Right cardiac atrium (tissue), 5 donors: ENCODE data around the gene ZNF543. TPM values are rescaled to one million over a fixed set of nuclear protein-coding genes. Genes with fewer than 3 reads are reported as not detected.
"Not testable (repeated sequence)": the region's sequence is repeated elsewhere in the genome, so short reads cannot be mapped to it uniquely, and the experiment has no call there.

Experiments used
- ATAC-seq, 2 donors: fragments of 200-7000 bp; cut with Tn5 transposase; one replicate each; pipeline versions ENCODE4 v1.8.0 to v1.9.1; 2020; ENCODE audit warnings: moderate library complexity in 2 of 2, mild to moderate bottlenecking in 1 of 2
- DNase-seq, 3 donors: peaks; one replicate each; pipeline ENCODE4 v3.0.0-alpha.2; 2020
- H3K27ac ChIP-seq: one replicate; pipeline ENCODE4 v1.5.1; 2013; ENCODE audit warnings: mild to moderate bottlenecking, low read length, control low read depth, moderate library complexity
- H3K27me3 ChIP-seq: one replicate; pipeline ENCODE4 v1.6.1; 2013; ENCODE audit not compliant: control insufficient read depth, insufficient read depth
- H3K4me1 ChIP-seq: one replicate; pipeline ENCODE4 v1.6.1; 2013; ENCODE audit warnings: low read length; ENCODE audit not compliant: control insufficient read depth, insufficient read depth
- H3K4me3 ChIP-seq: one replicate; pipeline ENCODE4 v1.5.1; 2013; ENCODE audit warnings: low read length, control low read depth
- H3K9me3 ChIP-seq: one replicate; pipeline ENCODE4 v1.6.1; 2013; ENCODE audit warnings: low read length; ENCODE audit not compliant: control insufficient read depth
- WGBS: extraction: QIAGEN DNeasy Blood & Tissue Kit; methylation state at CpG from one replicate; pipeline ENCODE4 v1.1.7; 2013; 5-methylcytosine and 5-hydroxymethylcytosine counted together
- intact Hi-C, 4 donors: fragments of 100-400 bp; cut with DNase I; formaldehyde crosslinking; loops; one replicate each; pipeline versions ENCODE4 v1.11.0 to v1.14.0; 2022 to 2023
- long read RNA-seq, 4 donors: library from polyadenylated mRNA; unstranded; transcript quantifications; one replicate each; pipeline ENCODE4 v2.0.0, GENCODE V29; 2020 to 2021
- polyA plus RNA-seq: library from polyadenylated mRNA; stranded (reverse); fragments of 200-250 nt; gene quantifications from one replicate; pipeline ENCODE4 v1.2.3, GENCODE V29; 2013
- total RNA-seq, 4 donors: library from RNA; stranded (reverse); fragmentation: NEBNext Ultra II Directional; extraction: Animal tissue kit (Norgen Biotek cat#: 25700); gene quantifications; one replicate each; pipeline ENCODE4 v1.2.1, GENCODE V29; 2021
- donor health status: healthy with polysubstance abuse.
- donor health status: DM: no; HTN: yes; CAD: no.
- donor health status: DM: no; HTN: no; CAD: no.
- donor health status: DM: no; HTN: yes; CAD: no; lungs with severe emphysema.
- donor health status: DM: yes; HTN: yes; CAD: no.

Gene ZNF543
- 1 to 10 TPM; 5.8 to 7.6 (median 6.6) TPM for total RNA-seq
- polyA plus RNA-seq: 2.1 TPM
- long read RNA-seq, donor 1, partial matches to known transcripts: 0 of 4 reads
- long read RNA-seq, donor 1, other reads (novel, unspliced or antisense): 1 of 4 reads
- long read RNA-seq, donor 2, partial matches to known transcripts: 0 of 2 reads
- long read RNA-seq, donor 2, other reads (novel, unspliced or antisense): 0 of 2 reads
- long read RNA-seq, donor 3, transcript ZNF543-201 (4 exons, 3,659 nt): major isoform, 11 of 16 reads
- long read RNA-seq, donor 3, partial matches to known transcripts: 0 of 16 reads
- long read RNA-seq, donor 3, other reads (novel, unspliced or antisense): 5 of 16 reads
- long read RNA-seq, donor 4, partial matches to known transcripts: 0 of 2 reads
- long read RNA-seq, donor 4, other reads (novel, unspliced or antisense): 1 of 2 reads

GRCh38 chr19:57320180-57321084 is at the start of gene ZNF543:
Gene ZNF543, plus strand, starts transcription at chr19:57320472. Its CDS starts 382 bp downstream, at chr19:57320854.
- H3K27me3 ChIP-seq: no peaks in the 10 kb centered on the region
- intact Hi-C loops: no loop called here
- no peaks in the 10 kb centered on the region for H3K9me3 ChIP-seq
- DNase-seq (peak; percentile 97 to 99 (median 99)), ATAC-seq (peak; percentile 99)
- WGBS: under 1% methylated on average over 71 of the region's 71 CpGs
- H3K4me3 ChIP-seq: peak within 1 kb of the TSS; percentile 73
- H3K4me1 ChIP-seq: no peaks in the 10 kb centered on the region
- peak within 1 kb of the TSS; percentile 83 for H3K27ac ChIP-seq

- Histone ChIP-seq H3K27ac (no peak overlapping the region), H3K9me3 (no peaks in the 10 kb centered on the region), H3K4me1 (no peaks in the 10 kb centered on the region), H3K27me3 (no peaks in the 10 kb centered on the region), H3K4me3 (no peak overlapping the region)
- WGBS: 96% methylated on average over 8 of the region's 8 CpGs
- intact Hi-C loops: no loop called here
- no peak for ATAC-seq
- no peak for DNase-seq
These were observed 49.0 kb upstream of the ZNF543 start for GRCh38 chr19:57271280-57271679.

GRCh38 chr19:57273014-57273413 is 47.3 kb upstream of the ZNF543 start:
- no peaks in the 10 kb centered on the region for H3K9me3 ChIP-seq
- DNase-seq (no peak), ATAC-seq (no peak)
- no peaks in the 10 kb centered on the region for H3K4me1 ChIP-seq
- 80% methylated on average over 1 of the region's 1 CpG for WGBS
- no peak overlapping the region for H3K4me3 ChIP-seq
- intact Hi-C loops: no loop called here
- H3K27ac ChIP-seq: no peak overlapping the region
- H3K27me3 ChIP-seq: no peaks in the 10 kb centered on the region

- no peaks in the 10 kb centered on the region for H3K9me3 ChIP-seq
- H3K27me3 ChIP-seq: no peaks in the 10 kb centered on the region
- 82% methylated on average over 1 of the region's 1 CpG for WGBS
- DNase-seq: no peak
- no peaks in the 10 kb centered on the region for H3K4me1 ChIP-seq
- intact Hi-C loops: no loop called here
- no peak overlapping the region for H3K27ac ChIP-seq
- ATAC-seq: no peak
- H3K4me3 ChIP-seq: no peak overlapping the region
These were observed 43.8 kb upstream of the ZNF543 start for GRCh38 chr19:57276430-57276829.

- 63% methylated on average over 2 of the region's 2 CpGs for WGBS
- H3K4me1 ChIP-seq, ATAC-seq, H3K4me3 ChIP-seq, H3K27me3 ChIP-seq, DNase-seq, intact Hi-C loops, H3K9me3 ChIP-seq, H3K27ac ChIP-seq: not testable (repeated sequence)
These were observed 41.8 kb upstream of the ZNF543 start for GRCh38 chr19:57278481-57278880.

- 5% methylated on average over 25 of the region's 25 CpGs for WGBS
- intact Hi-C loops: no loop called here
- H3K4me1 ChIP-seq: peaks cover 8% of the 10 kb centered on the region
- H3K27me3 ChIP-seq: no peaks in the 10 kb centered on the region
- peak; percentile 97 to 98 for ATAC-seq
- H3K27ac ChIP-seq: peak overlapping the region; percentile 100
- no peaks in the 10 kb centered on the region for H3K9me3 ChIP-seq
- DNase-seq: peak; percentile 94 to 96 (median 95)
- peak overlapping the region; percentile 91 for H3K4me3 ChIP-seq
These were observed 40.7 kb upstream of the ZNF543 start for GRCh38 chr19:57279418-57280164.

- H3K27me3 ChIP-seq: no peaks in the 10 kb centered on the region
- intact Hi-C loops: no loop called here
- H3K9me3 ChIP-seq: no peaks in the 10 kb centered on the region
- DNase-seq (peak; percentile 98 to 99 (median 99)), ATAC-seq (peak; percentile 97 to 98)
- under 1% methylated on average over 71 of the region's 71 CpGs for WGBS
- H3K27ac ChIP-seq: peak within 1 kb of the TSS; percentile 100
- peak within 1 kb of the TSS; percentile 91 for H3K4me3 ChIP-seq
- H3K4me1 ChIP-seq: peaks cover 8% of the 10 kb centered on the region
These were observed 39.9 kb upstream of the ZNF543 start, which contains the start of gene ZNF460 for GRCh38 chr19:57280165-57280961. Gene ZNF460, plus strand, starts transcription at chr19:57280485. Its CDS starts 322 bp downstream, at chr19:57280807.

- no peaks in the 10 kb centered on the region for H3K27me3 ChIP-seq
- H3K27ac ChIP-seq: peak overlapping the region; percentile 90
- peak overlapping the region; percentile 91 for H3K4me3 ChIP-seq
- 6% methylated on average over 6 of the region's 6 CpGs for WGBS
- DNase-seq (no peak), ATAC-seq (no peak)
- intact Hi-C loops: no loop called here
- H3K9me3 ChIP-seq: no peaks in the 10 kb centered on the region
- H3K4me1 ChIP-seq: peaks cover 8% of the 10 kb centered on the region
These were observed 39.3 kb upstream of the ZNF543 start for GRCh38 chr19:57280962-57281400.

GRCh38 chr19:57282011-57282643 is 38.1 kb upstream of the ZNF543 start:
- no peak for DNase-seq
- no peak overlapping the region for H3K27ac ChIP-seq
- H3K4me1 ChIP-seq: peaks cover 8% of the 10 kb centered on the region
- intact Hi-C loops: no loop called here
- peak overlapping the region; percentile 0 for H3K4me3 ChIP-seq
- ATAC-seq: no peak
- no peaks in the 10 kb centered on the region for H3K9me3 ChIP-seq
- H3K27me3 ChIP-seq: no peaks in the 10 kb centered on the region
- WGBS: 75% methylated on average over 5 of the region's 5 CpGs
